ENCODE measurements around the gene MTUS2. TPM values are rescaled to one million over a fixed set of nuclear protein-coding genes. Genes with fewer than 3 reads are reported as not detected.
A peak's percentile ranks its signal among the peaks of the same experiment; 100 is the strongest.

MTUS2 gene
- total and polyA plus RNA-seq, 7 experiments from 2014 or later: 0.05 to 0.83 TPM; not detected in 5

DNA sequence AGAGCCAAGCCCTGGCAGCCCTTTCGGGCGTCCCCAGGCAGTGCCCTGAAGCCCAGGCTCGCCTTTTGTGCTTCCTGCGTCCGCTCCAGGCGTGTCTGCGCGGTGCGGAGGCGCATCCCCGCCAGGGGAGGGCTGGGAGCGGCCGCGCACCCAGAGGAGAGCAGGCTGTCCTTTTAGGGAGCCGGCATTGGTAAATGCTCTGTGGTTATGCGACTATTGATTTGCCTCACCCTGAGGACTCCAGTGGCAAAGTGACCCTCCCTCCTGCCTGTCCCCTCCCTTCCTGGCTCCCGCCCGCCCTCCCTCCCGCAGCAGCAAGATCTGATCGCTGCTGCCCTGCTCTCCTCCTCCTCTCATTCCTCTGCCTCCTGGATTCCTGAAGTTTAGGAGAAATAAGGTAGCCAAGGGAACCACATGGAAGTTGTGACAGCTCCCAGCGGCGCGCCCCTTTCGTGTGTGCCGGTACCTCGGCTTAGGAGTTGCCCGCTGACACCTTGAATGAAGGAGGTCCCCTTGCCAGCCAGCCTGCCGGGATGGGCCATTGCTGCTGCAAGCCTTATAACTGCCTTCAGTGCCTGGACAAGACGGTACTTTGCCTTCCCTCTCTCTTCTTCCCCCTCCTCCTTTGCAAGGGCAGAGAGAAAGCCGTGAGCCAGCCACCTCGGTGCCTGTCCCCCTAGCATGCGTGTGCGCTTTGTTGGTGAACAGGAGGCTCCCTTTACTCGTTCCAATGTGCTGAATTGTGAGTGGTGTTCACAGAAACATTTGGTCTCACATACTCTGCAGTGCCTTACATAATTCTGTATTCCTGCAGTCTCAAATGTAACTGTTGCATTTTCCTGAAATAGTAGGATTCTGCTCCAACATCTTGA is 608.4 kb downstream of the MTUS2 start:
- ATAC-seq: no peak
- no peak for DNase-seq
- Mint-ChIP-seq H3K27me3 (peaks cover 56 to 72% (median 62%) of the 10 kb centered on the region in 5 donors), H3K4me1 (peaks cover 0 to 8% (median 5%) of the 10 kb centered on the region in 7 donors), H3K9me3 (peaks cover 0 to 1% (median 0%) of the 10 kb centered on the region in 11 donors), H3K36me3 (no peaks in the 10 kb centered on the region), H3K4me3 (peak overlapping the region in 2 of 10 donors; percentile 20 to 39), H3K27ac (no peak overlapping the region)
- ChIA-PET CTCF (no interaction called here), POLR2A (no interaction called here)
- intact Hi-C loops (cut with micrococcal nuclease): no loop called here
- Histone ChIP-seq H3K27ac (ENCODE audit: low read depth, low read length) (no peak overlapping the region), H3K36me3 (ENCODE audit: control insufficient read depth in 2 of 3, insufficient read depth in 3 of 3, low read length in 3 of 3) (no peaks in the 10 kb centered on the region), H3K4me3 (ENCODE audit: low read length) (no peak overlapping the region), H3K9me3 (ENCODE audit: control insufficient read depth in 2 of 3, low read length in 3 of 3) (no peaks in the 10 kb centered on the region), H3K4me1 (ENCODE audit: control insufficient read depth in 2 of 2, insufficient read depth in 2 of 2, low read length in 2 of 2) (no peaks in the 10 kb centered on the region), H3K27me3 (ENCODE audit: control insufficient read depth in 2 of 2, insufficient read depth in 2 of 2, low read length in 2 of 2) (no peaks in the 10 kb centered on the region)

DNA sequence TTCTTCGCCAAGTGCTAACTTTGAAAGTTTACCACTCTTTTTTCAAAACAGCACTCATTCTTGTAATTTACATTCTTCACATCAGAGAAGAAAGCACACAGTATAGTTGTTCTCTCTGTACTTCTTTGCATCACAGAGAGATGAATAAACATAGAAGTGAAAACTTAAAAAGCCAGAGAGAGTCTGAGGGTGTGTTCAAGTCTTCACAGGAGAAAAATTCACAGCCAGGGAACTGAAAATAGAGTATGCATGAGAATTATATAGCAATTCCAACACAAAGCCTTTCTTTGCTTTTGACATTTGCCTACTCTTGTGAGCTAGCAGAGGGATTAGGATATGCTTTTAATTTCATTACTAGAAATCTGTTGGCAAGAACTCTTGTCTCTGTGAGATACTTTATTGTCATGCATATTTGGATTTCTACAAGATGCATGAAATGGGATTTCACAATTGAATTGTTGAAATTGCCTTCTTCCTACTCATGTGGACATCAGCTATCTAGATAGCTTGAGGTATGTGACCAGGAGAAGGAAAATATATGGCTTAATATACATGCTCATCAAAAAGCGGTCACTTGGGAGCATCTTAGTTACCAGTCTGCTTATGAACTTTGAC is 609.3 kb downstream of the MTUS2 start:
- intact Hi-C loops (cut with micrococcal nuclease): no loop called here
- DNase-seq (no peak), ATAC-seq (no peak)
- Histone ChIP-seq H3K4me3 (ENCODE audit: low read length) (no peak overlapping the region), H3K27ac (ENCODE audit: low read depth, low read length) (no peak overlapping the region), H3K27me3 (ENCODE audit: control insufficient read depth in 2 of 2, insufficient read depth in 2 of 2, low read length in 2 of 2) (no peaks in the 10 kb centered on the region), H3K9me3 (ENCODE audit: control insufficient read depth in 2 of 3, low read length in 3 of 3) (no peaks in the 10 kb centered on the region), H3K36me3 (ENCODE audit: control insufficient read depth in 2 of 3, insufficient read depth in 3 of 3, low read length in 3 of 3) (no peaks in the 10 kb centered on the region), H3K4me1 (ENCODE audit: control insufficient read depth in 2 of 2, insufficient read depth in 2 of 2, low read length in 2 of 2) (no peaks in the 10 kb centered on the region)
- H3K27ac Mint-ChIP-seq: no peak overlapping the region
- H3K9me3 Mint-ChIP-seq: peaks cover 0 to 1% (median 0%) of the 10 kb centered on the region in 11 donors
- CTCF ChIA-PET: no interaction called here
- POLR2A ChIA-PET: no interaction called here
- no peak overlapping the region for H3K4me3 Mint-ChIP-seq
- H3K36me3 Mint-ChIP-seq: no peaks in the 10 kb centered on the region
- H3K27me3 Mint-ChIP-seq: peaks cover 55 to 71% (median 62%) of the 10 kb centered on the region in 5 donors
- peaks cover 0 to 8% (median 5%) of the 10 kb centered on the region in 7 donors for H3K4me1 Mint-ChIP-seq

DNA sequence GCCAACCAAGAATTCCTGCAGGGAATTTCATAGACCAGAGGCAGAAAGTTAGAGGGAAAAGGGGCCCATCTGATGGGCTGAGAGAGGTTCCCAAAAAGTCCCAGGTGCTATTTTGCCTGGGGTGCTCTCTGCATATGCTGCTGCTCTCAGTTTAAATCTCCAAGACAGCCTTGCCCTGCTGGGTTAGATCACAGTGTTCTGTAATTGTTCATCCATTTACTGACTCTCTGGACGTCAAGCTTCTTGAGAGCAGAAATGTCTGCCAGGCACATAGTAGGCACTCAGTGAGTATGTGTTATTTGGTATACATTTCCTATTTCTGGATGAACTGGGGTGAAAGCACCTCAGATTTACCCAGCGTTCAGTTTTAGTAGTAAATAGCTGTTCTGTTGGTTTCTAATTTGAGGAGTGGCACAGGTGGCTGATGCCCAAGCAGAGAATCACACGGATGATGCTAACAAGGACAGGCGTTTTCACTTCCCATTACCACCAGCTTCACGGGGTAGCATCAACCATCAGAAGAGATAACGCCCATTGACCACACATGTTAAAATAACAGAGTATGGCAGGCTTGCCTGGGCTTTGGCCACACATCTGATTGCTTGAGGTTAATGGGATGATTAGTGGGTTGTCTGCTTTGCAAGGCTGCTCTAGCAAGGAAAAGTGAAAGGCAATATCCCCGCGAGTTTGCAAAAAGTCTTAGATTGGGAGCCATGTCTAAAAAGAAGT is 614.2 kb downstream of the MTUS2 start:
- Mint-ChIP-seq H3K9me3 (no peaks in the 10 kb centered on the region), H3K27me3 (peaks cover 30 to 39% (median 33%) of the 10 kb centered on the region in 5 donors), H3K36me3 (no peaks in the 10 kb centered on the region), H3K4me3 (no peak overlapping the region), H3K27ac (no peak overlapping the region), H3K4me1 (peaks cover 0 to 2% (median 0%) of the 10 kb centered on the region in 7 donors)
- Histone ChIP-seq H3K4me1 (ENCODE audit: control insufficient read depth in 2 of 2, insufficient read depth in 2 of 2, low read length in 2 of 2) (no peaks in the 10 kb centered on the region), H3K9me3 (ENCODE audit: control insufficient read depth in 2 of 3, low read length in 3 of 3) (no peaks in the 10 kb centered on the region), H3K36me3 (ENCODE audit: control insufficient read depth in 2 of 3, insufficient read depth in 3 of 3, low read length in 3 of 3) (no peaks in the 10 kb centered on the region), H3K27me3 (ENCODE audit: control insufficient read depth in 2 of 2, insufficient read depth in 2 of 2, low read length in 2 of 2) (no peaks in the 10 kb centered on the region), H3K27ac (ENCODE audit: low read depth, low read length) (no peak overlapping the region), H3K4me3 (ENCODE audit: low read length) (no peak overlapping the region)
- no peak for DNase-seq
- intact Hi-C loops (cut with micrococcal nuclease): no loop called here
- CTCF ChIA-PET: no interaction called here
- ATAC-seq: no peak
- POLR2A ChIA-PET: no interaction called here

DNA sequence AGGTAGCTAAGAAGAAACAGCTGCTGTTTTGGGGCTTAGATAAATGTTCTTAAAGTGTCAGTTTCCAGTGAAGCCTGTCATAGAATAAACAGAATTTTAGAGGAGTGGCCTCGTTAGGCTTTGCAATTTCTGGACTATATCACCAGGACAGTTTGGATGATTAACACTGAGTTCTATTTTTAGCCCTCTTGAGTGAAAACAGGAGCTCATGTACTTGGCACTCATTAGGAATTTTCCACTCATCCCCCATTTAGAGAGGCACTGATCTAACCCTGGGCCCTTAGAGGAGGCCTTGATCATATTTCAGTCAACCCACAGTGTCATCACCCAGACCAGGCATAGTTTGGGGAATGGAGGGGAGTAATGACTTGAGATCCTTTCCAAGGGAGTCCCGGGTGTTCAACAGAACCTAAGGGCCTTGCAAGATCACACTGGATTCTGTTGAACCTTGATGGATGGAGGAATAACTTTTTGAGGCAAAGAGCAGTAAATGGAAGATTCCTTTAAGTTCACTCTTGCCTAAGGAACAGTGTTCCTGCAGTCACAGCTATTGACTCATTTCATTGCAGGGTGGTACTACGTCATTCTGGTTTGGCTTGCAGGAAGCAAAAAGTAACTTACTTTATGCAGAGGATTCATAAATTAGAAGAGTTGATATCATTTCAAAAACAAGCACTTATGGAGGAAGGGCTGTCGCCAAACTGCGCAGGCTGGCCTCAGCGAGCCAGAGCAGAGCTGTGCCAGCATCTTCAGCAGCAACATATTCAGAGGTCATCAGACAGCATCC is 615.2 kb downstream of the MTUS2 start:
- Histone ChIP-seq H3K4me3 (ENCODE audit: low read length) (no peak overlapping the region), H3K27me3 (ENCODE audit: control insufficient read depth in 2 of 2, insufficient read depth in 2 of 2, low read length in 2 of 2) (no peaks in the 10 kb centered on the region), H3K36me3 (ENCODE audit: control insufficient read depth in 2 of 3, insufficient read depth in 3 of 3, low read length in 3 of 3) (no peaks in the 10 kb centered on the region), H3K4me1 (ENCODE audit: control insufficient read depth in 2 of 2, insufficient read depth in 2 of 2, low read length in 2 of 2) (no peaks in the 10 kb centered on the region), H3K9me3 (ENCODE audit: control insufficient read depth in 2 of 3, low read length in 3 of 3) (no peaks in the 10 kb centered on the region), H3K27ac (ENCODE audit: low read depth, low read length) (no peak overlapping the region)
- no peaks in the 10 kb centered on the region for H3K36me3 Mint-ChIP-seq
- DNase-seq (no peak), ATAC-seq (no peak)
- intact Hi-C loops (cut with micrococcal nuclease): no loop called here
- H3K27ac Mint-ChIP-seq: no peak overlapping the region
- peaks cover 0 to 2% (median 0%) of the 10 kb centered on the region in 7 donors for H3K4me1 Mint-ChIP-seq
- POLR2A ChIA-PET: no interaction called here
- CTCF ChIA-PET: no interaction called here
- no peak overlapping the region for H3K4me3 Mint-ChIP-seq
- H3K9me3 Mint-ChIP-seq: no peaks in the 10 kb centered on the region
- H3K27me3 Mint-ChIP-seq: peaks cover 22 to 33% (median 29%) of the 10 kb centered on the region in 5 donors

GRCh38 chr13:29436291-29436690 is 616.2 kb downstream of the MTUS2 start:
- Histone ChIP-seq H3K36me3 (ENCODE audit: control insufficient read depth in 2 of 3, insufficient read depth in 3 of 3, low read length in 3 of 3) (no peaks in the 10 kb centered on the region), H3K9me3 (ENCODE audit: control insufficient read depth in 2 of 3, low read length in 3 of 3) (no peaks in the 10 kb centered on the region), H3K4me1 (ENCODE audit: control insufficient read depth in 2 of 2, insufficient read depth in 2 of 2, low read length in 2 of 2) (no peaks in the 10 kb centered on the region), H3K27ac (ENCODE audit: low read depth, low read length) (no peak overlapping the region), H3K27me3 (ENCODE audit: control insufficient read depth in 2 of 2, insufficient read depth in 2 of 2, low read length in 2 of 2) (no peaks in the 10 kb centered on the region), H3K4me3 (ENCODE audit: low read length) (no peak overlapping the region)
- no peak overlapping the region for H3K4me3 Mint-ChIP-seq
- ChIA-PET CTCF (no interaction called here), POLR2A (no interaction called here)
- H3K27ac Mint-ChIP-seq: no peak overlapping the region
- no peak for DNase-seq
- peaks cover 12 to 30% (median 27%) of the 10 kb centered on the region in 5 donors for H3K27me3 Mint-ChIP-seq
- no peak for ATAC-seq
- peaks cover 0 to 2% (median 0%) of the 10 kb centered on the region in 7 donors for H3K4me1 Mint-ChIP-seq
- intact Hi-C loops (cut with micrococcal nuclease): no loop called here
- H3K9me3 Mint-ChIP-seq: no peaks in the 10 kb centered on the region
- H3K36me3 Mint-ChIP-seq: no peaks in the 10 kb centered on the region

- Histone ChIP-seq H3K27me3 (ENCODE audit: control insufficient read depth in 2 of 2, insufficient read depth in 2 of 2, low read length in 2 of 2) (no peaks in the 10 kb centered on the region), H3K4me3 (ENCODE audit: low read length) (no peak overlapping the region), H3K9me3 (ENCODE audit: control insufficient read depth in 2 of 3, low read length in 3 of 3) (no peaks in the 10 kb centered on the region), H3K36me3 (ENCODE audit: control insufficient read depth in 2 of 3, insufficient read depth in 3 of 3, low read length in 3 of 3) (no peaks in the 10 kb centered on the region), H3K4me1 (ENCODE audit: control insufficient read depth in 2 of 2, insufficient read depth in 2 of 2, low read length in 2 of 2) (no peaks in the 10 kb centered on the region), H3K27ac (ENCODE audit: low read depth, low read length) (no peak overlapping the region)
- Mint-ChIP-seq H3K4me1 (peaks cover 0 to 2% (median 0%) of the 10 kb centered on the region in 7 donors), H3K4me3 (no peak overlapping the region), H3K27me3 (peaks cover 9 to 27% (median 24%) of the 10 kb centered on the region in 5 donors), H3K9me3 (no peaks in the 10 kb centered on the region), H3K27ac (no peak overlapping the region), H3K36me3 (no peaks in the 10 kb centered on the region)
- POLR2A ChIA-PET: no interaction called here
- CTCF ChIA-PET: no interaction called here
- DNase-seq: no peak
- intact Hi-C loops (cut with micrococcal nuclease): no loop called here
- no peak for ATAC-seq
Observed at GRCh38 chr13:29436721-29437280, 616.7 kb downstream of the MTUS2 start.
